Activated B cell treated with CpG ODN at 0.5 μM for 24 hours (primary cell): ENCODE data around the gene PLAGL1. TPM values are rescaled to one million over a fixed set of nuclear protein-coding genes. Genes with fewer than 3 reads are reported as not detected.

Source experiments
- ATAC-seq: fragments of 200-7000 bp; cut with Tn5 transposase; one replicate; pipeline ENCODE4 v1.10.0; 2021; ENCODE audit warnings: low read depth, mild to moderate bottlenecking, moderate library complexity
- CTCF ChIA-PET: fragments of 350-600 bp; sonication (Branson Sonifier 250); formaldehyde crosslinking; loops from one replicate; lab custom pipeline; 2021; ENCODE audit warnings: antibody characterized with exemption; lab: Charles Lee
- POLR2A ChIA-PET: fragments of 350-600 bp; sonication (Branson Sonifier 250); formaldehyde crosslinking; loops from one replicate; lab custom pipeline; 2021; ENCODE audit warnings: antibody characterized with exemption; lab: Charles Lee
- DNase-seq: peaks from one replicate; pipeline ENCODE4 v3.0.0; 2022
- H3K27ac Mint-ChIP-seq: one replicate; pipeline ENCODE4 v1.8.0; 2020; ENCODE audit warnings: mixed read lengths
- H3K27me3 Mint-ChIP-seq: one replicate; pipeline ENCODE4 v1.8.0; 2021; ENCODE audit warnings: mixed read lengths
- H3K36me3 Mint-ChIP-seq: one replicate; pipeline ENCODE4 v1.8.0; 2021; ENCODE audit warnings: low read depth, mixed read lengths
- H3K4me1 Mint-ChIP-seq: one replicate; pipeline ENCODE4 v1.8.0; 2021; ENCODE audit warnings: mixed read lengths
- H3K4me3 Mint-ChIP-seq: one replicate; pipeline ENCODE4 v1.8.0; 2020; ENCODE audit warnings: mild to moderate bottlenecking, mixed read lengths
- H3K9me3 Mint-ChIP-seq: one replicate; pipeline ENCODE4 v1.8.0; 2020; ENCODE audit warnings: mixed read lengths
- intact Hi-C: fragments of 100-400 bp; cut with micrococcal nuclease; formaldehyde crosslinking; loops from one replicate; pipeline ENCODE4 v1.15.1; 2024
- total RNA-seq: library from RNA; stranded (reverse); gene quantifications from 2 replicates; pipeline ENCODE4 v1.2.3, GENCODE V29; 2022
- TF ChIP-seq, protein P1 (sequence below): fragments of 200-600 bp; IDR thresholded peaks from one replicate; pipeline ENCODE4 v1.8.0; 2022; ENCODE audit warnings: antibody characterized with exemption, mild to moderate bottlenecking

The PLAGL1 gene, protein sequence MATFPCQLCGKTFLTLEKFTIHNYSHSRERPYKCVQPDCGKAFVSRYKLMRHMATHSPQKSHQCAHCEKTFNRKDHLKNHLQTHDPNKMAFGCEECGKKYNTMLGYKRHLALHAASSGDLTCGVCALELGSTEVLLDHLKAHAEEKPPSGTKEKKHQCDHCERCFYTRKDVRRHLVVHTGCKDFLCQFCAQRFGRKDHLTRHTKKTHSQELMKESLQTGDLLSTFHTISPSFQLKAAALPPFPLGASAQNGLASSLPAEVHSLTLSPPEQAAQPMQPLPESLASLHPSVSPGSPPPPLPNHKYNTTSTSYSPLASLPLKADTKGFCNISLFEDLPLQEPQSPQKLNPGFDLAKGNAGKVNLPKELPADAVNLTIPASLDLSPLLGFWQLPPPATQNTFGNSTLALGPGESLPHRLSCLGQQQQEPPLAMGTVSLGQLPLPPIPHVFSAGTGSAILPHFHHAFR
- total RNA-seq: 28.5 and 33.5 TPM in 2 replicates

DNA sequence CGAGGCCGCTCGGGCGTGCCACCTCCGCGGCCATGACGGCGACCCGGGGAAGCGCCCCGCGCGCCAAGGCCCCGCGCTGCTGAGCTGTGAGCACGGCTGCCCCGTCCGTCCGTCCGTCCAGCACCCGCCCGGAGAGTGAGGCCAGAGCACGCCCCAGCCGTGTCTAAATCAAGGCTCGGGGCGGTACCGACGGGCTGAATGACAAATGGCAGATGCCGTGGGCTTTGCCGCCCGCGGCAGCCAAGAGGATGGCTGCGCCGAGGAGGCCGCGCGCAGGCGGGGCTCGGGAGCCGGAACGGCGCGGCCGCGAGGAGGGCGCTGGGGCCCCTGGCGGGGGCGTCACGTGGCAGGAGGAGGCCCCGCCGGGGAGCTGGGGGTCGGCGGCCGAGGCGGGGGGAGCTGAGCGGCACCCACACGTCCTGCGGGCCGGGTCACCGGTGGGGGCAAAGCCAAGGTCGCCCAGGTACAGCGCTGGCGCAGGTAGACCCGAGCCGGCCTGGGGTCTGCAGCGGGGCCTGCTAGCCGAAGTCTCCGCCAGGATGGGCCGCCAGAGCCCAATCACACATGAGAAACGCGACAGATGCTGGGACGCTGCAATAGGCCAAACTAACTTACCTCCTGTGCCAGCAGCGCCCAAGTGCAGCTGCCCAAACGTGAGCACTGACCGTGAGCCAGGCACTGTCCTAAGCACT lies at the start of gene PLAGL1:
Gene PLAGL1 (minus strand): TSS at position 140 of the 692 bp plus-strand sequence. CDS start 60,123 bp downstream, outside the sequence.
- Mint-ChIP-seq H3K4me1 (peaks cover 13% of the 10 kb centered on the region), H3K9me3 (no peaks in the 10 kb centered on the region), H3K27ac (no peak within 1 kb of the TSS), H3K27me3 (peaks cover 5% of the 10 kb centered on the region), H3K4me3 (peak within 1 kb of the TSS; percentile 67), H3K36me3 (peaks cover 3% of the 10 kb centered on the region)
- ChIA-PET CTCF (interaction anchor here (0.9 to 1.0 kb wide), 2 partner anchors 68 to 433 kb away, joined by 3 read pairs; no protein-coding TSS in a partner anchor), POLR2A (no interaction called here)
- TF ChIP-seq, protein P1, sequence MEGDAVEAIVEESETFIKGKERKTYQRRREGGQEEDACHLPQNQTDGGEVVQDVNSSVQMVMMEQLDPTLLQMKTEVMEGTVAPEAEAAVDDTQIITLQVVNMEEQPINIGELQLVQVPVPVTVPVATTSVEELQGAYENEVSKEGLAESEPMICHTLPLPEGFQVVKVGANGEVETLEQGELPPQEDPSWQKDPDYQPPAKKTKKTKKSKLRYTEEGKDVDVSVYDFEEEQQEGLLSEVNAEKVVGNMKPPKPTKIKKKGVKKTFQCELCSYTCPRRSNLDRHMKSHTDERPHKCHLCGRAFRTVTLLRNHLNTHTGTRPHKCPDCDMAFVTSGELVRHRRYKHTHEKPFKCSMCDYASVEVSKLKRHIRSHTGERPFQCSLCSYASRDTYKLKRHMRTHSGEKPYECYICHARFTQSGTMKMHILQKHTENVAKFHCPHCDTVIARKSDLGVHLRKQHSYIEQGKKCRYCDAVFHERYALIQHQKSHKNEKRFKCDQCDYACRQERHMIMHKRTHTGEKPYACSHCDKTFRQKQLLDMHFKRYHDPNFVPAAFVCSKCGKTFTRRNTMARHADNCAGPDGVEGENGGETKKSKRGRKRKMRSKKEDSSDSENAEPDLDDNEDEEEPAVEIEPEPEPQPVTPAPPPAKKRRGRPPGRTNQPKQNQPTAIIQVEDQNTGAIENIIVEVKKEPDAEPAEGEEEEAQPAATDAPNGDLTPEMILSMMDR: no peak
- intact Hi-C loops: no loop called here
- ATAC-seq: peak; percentile 58
- DNase-seq: peak; percentile 16

DNA sequence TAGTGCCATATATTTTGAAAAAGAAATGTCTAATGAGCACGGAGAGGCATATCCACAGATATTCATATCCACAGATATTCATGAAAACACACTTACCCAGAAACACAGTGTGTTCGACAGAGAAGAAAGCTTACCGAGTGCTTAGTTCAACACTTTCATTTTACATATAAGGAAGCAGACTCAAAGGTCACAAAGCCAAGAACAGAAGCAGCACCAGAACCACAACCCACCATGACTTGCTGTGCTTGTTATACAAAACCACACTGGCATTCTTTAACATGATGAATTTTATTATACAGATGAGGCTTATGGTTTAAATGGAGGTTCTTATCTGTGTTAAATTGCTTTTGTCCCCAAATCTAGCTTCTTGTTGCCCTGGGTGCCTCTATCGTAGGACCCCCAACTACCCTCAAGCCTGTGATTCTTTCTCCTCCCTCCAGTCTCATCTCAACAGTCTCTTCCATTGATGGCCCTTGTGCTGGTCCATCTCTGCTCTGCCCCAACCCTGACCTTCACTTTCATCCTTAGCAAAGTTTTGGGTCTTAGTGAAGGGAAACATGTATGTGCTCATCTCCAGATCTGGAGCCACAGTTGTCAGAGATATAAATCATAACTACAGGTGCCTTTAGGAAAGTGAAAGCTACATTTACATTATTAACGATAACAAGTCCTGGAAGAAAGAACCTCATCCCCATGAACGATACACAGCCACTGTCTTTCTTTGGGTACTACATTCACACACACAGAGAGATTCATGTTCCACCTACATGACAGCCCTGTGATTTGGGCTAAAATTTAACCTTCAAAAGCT lies 47.3 kb upstream of the PLAGL1 start:
- intact Hi-C loops: loop anchor here (1.0 to 2.0 kb wide), 2 partner anchors 8 to 39 kb away; partner anchors contain the start of gene SF3B5
- DNase-seq: no peak
- peak; percentile 92 for ATAC-seq

DNA sequence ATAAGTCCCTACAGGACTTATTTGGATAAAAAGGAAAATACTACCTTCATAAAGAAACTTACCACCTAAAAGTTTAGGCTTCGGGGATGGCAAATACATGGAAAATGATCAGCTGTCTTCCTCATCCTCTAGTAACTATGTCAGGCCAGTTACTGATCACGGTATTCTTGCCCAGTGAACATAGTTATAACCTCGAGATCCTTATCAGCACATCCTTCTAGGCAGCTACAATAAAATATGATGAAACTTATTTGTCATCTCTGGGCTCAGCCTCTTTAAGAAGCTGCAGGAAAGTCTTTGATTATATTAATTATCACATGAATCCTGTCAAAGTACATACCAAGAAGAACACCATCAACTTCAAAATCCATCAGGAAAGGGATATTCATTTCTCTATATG lies 45.5 kb upstream of the PLAGL1 start:
- Mint-ChIP-seq H3K9me3 (no peaks in the 10 kb centered on the region), H3K4me1 (peaks cover 30% of the 10 kb centered on the region), H3K27me3 (no peaks in the 10 kb centered on the region), H3K36me3 (no peaks in the 10 kb centered on the region), H3K27ac (no peak overlapping the region), H3K4me3 (no peak overlapping the region)
- CTCF ChIA-PET: interaction anchor here (0.8 kb wide), 1 partner anchor 40 kb away, joined by 3 read pairs; no protein-coding TSS in a partner anchor
- TF ChIP-seq, protein P1: no peak
- POLR2A ChIA-PET: interaction anchor here (0.6 to 1.5 kb wide), 2 partner anchors 11 to 16 kb away, joined by 3 to 13 read pairs; no protein-coding TSS in a partner anchor
- no peak for DNase-seq
- ATAC-seq: no peak
- intact Hi-C loops: no loop called here

More for the DNA sequence above, 47.3 kb upstream of the PLAGL1 start:
- TF ChIP-seq, protein P1: no peak
- Mint-ChIP-seq H3K9me3 (no peaks in the 10 kb centered on the region), H3K4me1 (peaks cover 30% of the 10 kb centered on the region), H3K36me3 (no peaks in the 10 kb centered on the region), H3K27me3 (no peaks in the 10 kb centered on the region), H3K4me3 (peak overlapping the region; percentile 82), H3K27ac (peak overlapping the region; percentile 93)
- ChIA-PET POLR2A (interaction anchor here (0.5 to 2.7 kb wide), 7 partner anchors 9 to 605 kb away, joined by 3 to 50 read pairs (median 3); partner anchors contain the start of genes ADAT2, PEX3, SF3B5 and STX11), CTCF (interaction anchor here (1.0 to 1.5 kb wide), 3 partner anchors 9 to 480 kb away, joined by 3 read pairs; no protein-coding TSS in a partner anchor)

DNA sequence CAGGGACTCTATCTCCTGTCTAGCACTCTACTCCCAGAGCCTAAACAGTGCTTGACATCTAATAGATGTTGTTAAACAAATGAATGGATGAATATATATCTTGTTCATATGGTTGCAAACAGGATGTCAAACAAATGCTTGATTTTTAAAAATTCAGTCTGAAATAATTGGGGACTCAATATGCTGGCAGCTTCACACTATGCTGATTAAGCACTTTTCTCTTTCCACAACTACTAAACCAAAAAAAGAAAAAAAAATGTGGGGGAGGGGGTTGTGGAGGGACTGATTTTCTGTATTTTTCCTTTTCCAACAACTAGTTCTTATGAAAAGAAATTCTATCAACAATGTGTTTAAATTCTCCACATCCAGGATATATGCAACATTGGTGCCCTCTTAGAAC lies 44.4 kb upstream of the PLAGL1 start:
- peaks cover 5% of the 10 kb centered on the region for H3K9me3 Mint-ChIP-seq
- no peak overlapping the region for H3K4me3 Mint-ChIP-seq
- intact Hi-C loops: no loop called here
- ATAC-seq: no peak
- CTCF ChIA-PET: no interaction called here
- H3K27ac Mint-ChIP-seq: no peak overlapping the region
- no peaks in the 10 kb centered on the region for H3K36me3 Mint-ChIP-seq
- TF ChIP-seq, protein P1: no peak
- no peak for DNase-seq
- peaks cover 27% of the 10 kb centered on the region for H3K4me1 Mint-ChIP-seq
- no peaks in the 10 kb centered on the region for H3K27me3 Mint-ChIP-seq
- POLR2A ChIA-PET: interaction anchor here (1.5 kb wide), 1 partner anchor 12 kb away, joined by 3 read pairs; no protein-coding TSS in a partner anchor
